MM.1S (cell line): ENCODE data around the gene UTF1.
A peak's percentile ranks its signal among the peaks of the same experiment; 100 is the strongest.

ENCODE experiments used
- DNase-seq: peaks from one replicate; pipeline ENCODE4 v3.0.0-alpha.2; 2015
- H2AFZ ChIP-seq: fragments of 300-600 bp; sonication (generic); 2 replicates; pipeline ENCODE4 v1.6.0; 2016; ENCODE audit warnings: antibody characterized with exemption, low read length
- H3F3A ChIP-seq: fragments of 300-600 bp; sonication (generic); 2 replicates; pipeline ENCODE4 v1.6.1; 2016; ENCODE audit warnings: mild to moderate bottlenecking, antibody characterized with exemption, low read length, moderate library complexity, mixed read lengths; ENCODE audit not compliant: insufficient read depth
- H3K27ac ChIP-seq: fragments of 300-600 bp; sonication (generic); 2 replicates; pipeline ENCODE4 v1.5.1; 2016; ENCODE audit warnings: mild to moderate bottlenecking, low read length
- H3K27me3 ChIP-seq: fragments of 300-600 bp; sonication (generic); replicated peaks from 2 replicates; pipeline ENCODE4 v1.6.0; 2016; ENCODE audit warnings: low read length; ENCODE audit not compliant: insufficient read depth
- H3K36me3 ChIP-seq: fragments of 300-600 bp; sonication (generic); replicated peaks from 2 replicates; pipeline ENCODE4 v1.6.1; 2016; ENCODE audit warnings: mild to moderate bottlenecking, low read length, mixed read lengths; ENCODE audit not compliant: insufficient read depth
- H3K4me1 ChIP-seq: fragments of 300-600 bp; sonication (generic); 2 replicates; pipeline ENCODE4 v1.6.1; 2016; ENCODE audit warnings: low read length, mixed read lengths
- H3K4me2 ChIP-seq: fragments of 300-600 bp; sonication (generic); 2 replicates; pipeline ENCODE4 v1.6.0; 2016; ENCODE audit warnings: low read depth, low read length
- H3K4me3 ChIP-seq: fragments of 300-600 bp; sonication (generic); 2 replicates; pipeline ENCODE4 v1.5.1; 2016; ENCODE audit warnings: low read length, mixed read lengths
- H3K79me2 ChIP-seq: fragments of 300-600 bp; sonication (generic); 2 replicates; pipeline ENCODE4 v1.6.1; 2016; ENCODE audit warnings: mixed run types, low read length, mixed read lengths
- H3K9ac ChIP-seq: fragments of 300-600 bp; sonication (generic); 2 replicates; pipeline ENCODE4 v1.6.1; 2016; ENCODE audit warnings: low read length, mixed read lengths
- H3K9me2 ChIP-seq: fragments of 300-600 bp; sonication (generic); replicated peaks from 2 replicates; pipeline ENCODE4 v1.6.1; 2016; ENCODE audit warnings: mild to moderate bottlenecking, low read length, mixed read lengths; ENCODE audit not compliant: insufficient read depth
- H3K9me3 ChIP-seq: fragments of 300-600 bp; sonication (generic); replicated peaks from 2 replicates; pipeline ENCODE4 v1.6.1; 2016; ENCODE audit warnings: mild to moderate bottlenecking, low read length, mixed read lengths; ENCODE audit not compliant: insufficient read depth
- H4K20me1 ChIP-seq: fragments of 300-600 bp; sonication (generic); 2 replicates; pipeline ENCODE4 v1.6.1; 2016; ENCODE audit warnings: mild to moderate bottlenecking, low read length, moderate library complexity, mixed read lengths; ENCODE audit not compliant: insufficient read depth
- EZH2 ChIP-seq: fragments of 300-600 bp; sonication (generic); optimal IDR thresholded peaks from 2 replicates; pipeline ENCODE3; 2017; ENCODE audit warnings: low read depth, mild to moderate bottlenecking, antibody characterized with exemption, low read length, mixed read lengths
- EZH2phosphoT487 ChIP-seq: fragments of 300-600 bp; sonication (generic); IDR thresholded peaks from 2 replicates; pipeline ENCODE4 v1.6.1; 2018; ENCODE audit warnings: antibody characterized with exemption, low read length
- TF ChIP-seq, protein P1 (sequence below): fragments of 300-600 bp; sonication (generic); IDR thresholded peaks from 2 replicates; pipeline ENCODE4 v1.5.1; 2016; ENCODE audit warnings: antibody characterized with exemption, low read length, mixed read lengths

The UTF1 gene

DNA sequence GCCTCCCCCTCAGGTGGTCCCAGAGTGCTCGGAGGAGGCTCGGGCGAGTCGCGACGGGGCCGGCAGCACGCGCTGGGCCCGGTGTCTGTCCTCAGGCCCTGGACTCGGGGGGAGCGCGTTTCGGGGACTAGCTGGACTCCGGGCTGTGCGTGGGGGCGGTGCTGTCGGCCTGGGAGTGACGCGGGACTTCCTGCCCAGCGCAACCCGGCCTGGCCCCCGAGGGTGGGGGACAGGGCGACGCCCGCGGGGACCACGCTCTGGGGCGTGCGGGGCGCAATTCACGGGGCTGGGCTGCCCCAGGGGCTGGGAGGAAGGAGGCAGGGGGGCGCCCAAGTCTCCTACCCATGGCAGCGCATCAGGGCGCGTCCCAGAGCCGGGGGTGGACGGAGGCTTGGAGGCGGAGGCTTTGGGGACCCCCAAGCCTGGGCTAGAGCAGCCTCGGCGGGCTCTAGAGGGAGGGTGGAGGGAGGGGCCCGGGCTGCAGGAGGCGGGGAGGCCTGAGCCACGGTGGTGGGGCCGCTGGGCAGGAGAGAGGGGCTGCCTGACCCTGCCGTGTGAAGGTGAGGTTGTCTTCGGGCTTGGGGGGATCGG is 5.3 kb downstream of the UTF1 start:
- TF ChIP-seq EZH2phosphoT487 = no peak
- TF ChIP-seq, protein P1, sequence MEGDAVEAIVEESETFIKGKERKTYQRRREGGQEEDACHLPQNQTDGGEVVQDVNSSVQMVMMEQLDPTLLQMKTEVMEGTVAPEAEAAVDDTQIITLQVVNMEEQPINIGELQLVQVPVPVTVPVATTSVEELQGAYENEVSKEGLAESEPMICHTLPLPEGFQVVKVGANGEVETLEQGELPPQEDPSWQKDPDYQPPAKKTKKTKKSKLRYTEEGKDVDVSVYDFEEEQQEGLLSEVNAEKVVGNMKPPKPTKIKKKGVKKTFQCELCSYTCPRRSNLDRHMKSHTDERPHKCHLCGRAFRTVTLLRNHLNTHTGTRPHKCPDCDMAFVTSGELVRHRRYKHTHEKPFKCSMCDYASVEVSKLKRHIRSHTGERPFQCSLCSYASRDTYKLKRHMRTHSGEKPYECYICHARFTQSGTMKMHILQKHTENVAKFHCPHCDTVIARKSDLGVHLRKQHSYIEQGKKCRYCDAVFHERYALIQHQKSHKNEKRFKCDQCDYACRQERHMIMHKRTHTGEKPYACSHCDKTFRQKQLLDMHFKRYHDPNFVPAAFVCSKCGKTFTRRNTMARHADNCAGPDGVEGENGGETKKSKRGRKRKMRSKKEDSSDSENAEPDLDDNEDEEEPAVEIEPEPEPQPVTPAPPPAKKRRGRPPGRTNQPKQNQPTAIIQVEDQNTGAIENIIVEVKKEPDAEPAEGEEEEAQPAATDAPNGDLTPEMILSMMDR = no peak
- no peak for TF ChIP-seq EZH2
- Histone ChIP-seq H2AFZ (no peak overlapping the region), H3K27ac (no peak overlapping the region), H3K4me2 (peak overlapping the region; percentile 6; the same call in 1 of the 2 replicates), H3K36me3 (no peaks in the 10 kb centered on the region), H3K4me1 (no peaks in the 10 kb centered on the region), H4K20me1 (no peaks in the 10 kb centered on the region), H3K9me2 (no peaks in the 10 kb centered on the region), H3K9ac (no peak overlapping the region), H3K79me2 (no peaks in the 10 kb centered on the region), H3K4me3 (no peak overlapping the region), H3K27me3 (peaks cover 70% of the 10 kb centered on the region), H3F3A (no peaks in the 10 kb centered on the region), H3K9me3 (no peaks in the 10 kb centered on the region)
- DNase-seq = no peak

DNA sequence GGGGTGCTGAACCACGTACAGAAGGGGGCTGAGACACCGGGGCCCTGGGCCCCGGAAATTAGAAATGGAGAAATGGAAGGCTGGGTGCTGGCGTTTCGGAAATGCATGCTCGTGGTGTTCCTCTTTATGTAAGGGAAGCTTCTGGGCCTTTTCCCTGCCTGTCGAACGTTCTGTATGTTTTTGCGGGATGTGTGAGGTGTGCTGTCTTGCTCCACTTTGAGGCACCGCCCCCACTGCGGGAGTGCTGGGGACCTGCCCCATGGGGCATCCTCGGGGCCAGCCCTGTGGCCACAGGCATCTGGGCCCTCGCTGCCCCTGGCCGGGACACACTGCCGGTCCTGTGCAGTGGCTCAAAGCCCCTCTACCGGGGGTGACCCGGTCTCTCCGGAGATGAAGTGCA is 5.9 kb downstream of the UTF1 start:
- Histone ChIP-seq H3F3A (no peaks in the 10 kb centered on the region), H3K4me3 (no peak overlapping the region), H2AFZ (no peak overlapping the region), H3K4me1 (no peaks in the 10 kb centered on the region; the same call in 1 of the 2 replicates), H3K4me2 (no peak overlapping the region), H3K9ac (no peak overlapping the region), H3K27me3 (peaks cover 74% of the 10 kb centered on the region), H3K9me2 (no peaks in the 10 kb centered on the region), H4K20me1 (no peaks in the 10 kb centered on the region), H3K36me3 (no peaks in the 10 kb centered on the region), H3K9me3 (no peaks in the 10 kb centered on the region), H3K79me2 (no peaks in the 10 kb centered on the region), H3K27ac (no peak overlapping the region)
- TF ChIP-seq EZH2phosphoT487 (no peak), EZH2 (no peak)
- TF ChIP-seq, protein P1 = no peak
- DNase-seq = no peak

- Histone ChIP-seq H3K36me3 (no peaks in the 10 kb centered on the region), H3K4me2 (no peak overlapping the region), H3K4me3 (no peak overlapping the region), H3K9ac (no peak overlapping the region), H3K9me3 (no peaks in the 10 kb centered on the region), H4K20me1 (no peaks in the 10 kb centered on the region), H3K4me1 (no peaks in the 10 kb centered on the region; the same call in 1 of the 2 replicates), H3F3A (no peaks in the 10 kb centered on the region), H3K27ac (no peak overlapping the region), H3K27me3 (peaks cover 78% of the 10 kb centered on the region), H2AFZ (no peak overlapping the region), H3K9me2 (no peaks in the 10 kb centered on the region), H3K79me2 (no peaks in the 10 kb centered on the region)
- DNase-seq = no peak
- TF ChIP-seq EZH2 (no peak), EZH2phosphoT487 (no peak)
- TF ChIP-seq, protein P1 = no peak
These were observed 6.6 kb downstream of the UTF1 start for GRCh38 chr10:133236401-133237240.
